Liver (tissue), 9 donors: ENCODE results near the gene ZNF528. TPM values are rescaled to one million over a fixed set of nuclear protein-coding genes. Genes with fewer than 3 reads are reported as not detected.

Experiments
- DNase-seq: peaks from one replicate; pipeline ENCODE4 v3.0.0-alpha.2; 2017; ENCODE audit warnings: low spot score
- H3K27ac ChIP-seq, 2 donors: one replicate each; pipeline ENCODE4 v1.7.0; 2013; ENCODE audit warnings: inconsistent platforms in 2 of 2, low read length in 2 of 2, control low read depth in 1 of 2, low read depth in 1 of 2, mild to moderate bottlenecking in 1 of 2
- H3K27me3 ChIP-seq, 4 donors: one replicate each; pipeline versions ENCODE4 v1.6.1 to v1.7.0; 2013; ENCODE audit warnings: low read length in 3 of 4, inconsistent platforms in 1 of 4, mild to moderate bottlenecking in 1 of 4, moderate library complexity in 1 of 4; ENCODE audit not compliant: control insufficient read depth in 4 of 4, insufficient read depth in 4 of 4
- H3K36me3 ChIP-seq, 4 donors: one replicate each; pipeline versions ENCODE4 v1.6.1 to v1.7.0; 2013; ENCODE audit warnings: low read length in 3 of 4, mild to moderate bottlenecking in 3 of 4, low read depth in 1 of 4, moderate library complexity in 1 of 4; ENCODE audit not compliant: control insufficient read depth in 4 of 4, insufficient read depth in 3 of 4
- H3K4me1 ChIP-seq, 4 donors: one replicate each; pipeline versions ENCODE4 v1.6.1 to v1.7.0; 2013; ENCODE audit warnings: low read length in 3 of 4, mild to moderate bottlenecking in 3 of 4, moderate library complexity in 1 of 4; ENCODE audit not compliant: control insufficient read depth in 4 of 4, insufficient read depth in 4 of 4
- H3K4me3 ChIP-seq, 3 donors: one replicate each; pipeline versions ENCODE4 v1.6.1 to v1.7.0; 2013; ENCODE audit warnings: low read length in 3 of 3, control low read depth in 1 of 3, low read depth in 1 of 3, mild to moderate bottlenecking in 1 of 3
- H3K9ac ChIP-seq, 2 donors: one replicate each; pipeline ENCODE4 v1.7.0; 2013; ENCODE audit warnings: low read length in 2 of 2, mild to moderate bottlenecking in 2 of 2, moderate library complexity in 2 of 2, control low read depth in 1 of 2, low read depth in 1 of 2
- H3K9me3 ChIP-seq, 4 donors: one replicate each; pipeline versions ENCODE4 v1.6.1 to v1.7.0; 2013; ENCODE audit warnings: low read length in 3 of 4; ENCODE audit not compliant: control insufficient read depth in 4 of 4
- EGR1 ChIP-seq, 2 donors: IDR thresholded peaks; 2 replicates each; pipeline ENCODE4 v1.6.1; 2016 to 2018; ENCODE audit warnings: antibody characterized with exemption in 2 of 2, low read depth in 2 of 2
- FOXA1 ChIP-seq: IDR thresholded peaks from 2 replicates; pipeline ENCODE4 v1.6.1; 2016; ENCODE audit warnings: antibody characterized with exemption
- FOXA2 ChIP-seq: IDR thresholded peaks from 2 replicates; pipeline ENCODE4 v1.6.1; 2016; ENCODE audit warnings: antibody characterized with exemption
- GABPA ChIP-seq, 2 donors: IDR thresholded peaks in 1 of 2; conservative IDR thresholded peaks in 1 of 2; 2 replicates each; pipeline ENCODE4 v1.6.1; 2016; ENCODE audit warnings: antibody characterized with exemption in 2 of 2, mild to moderate bottlenecking in 1 of 2, moderate library complexity in 1 of 2
- HNF4A ChIP-seq, 2 donors: conservative IDR thresholded peaks; 2 replicates each; pipeline ENCODE4 v1.6.1; 2016; ENCODE audit warnings: antibody characterized with exemption in 2 of 2, mild to moderate bottlenecking in 2 of 2
- HNF4G ChIP-seq: IDR thresholded peaks from 2 replicates; pipeline ENCODE4 v1.6.1; 2016; ENCODE audit warnings: antibody characterized with exemption
- JUND ChIP-seq, 2 donors: IDR thresholded peaks; 2 replicates each; pipeline ENCODE4 v1.6.1; 2016; ENCODE audit warnings: antibody characterized with exemption in 2 of 2
- NR2F2 ChIP-seq: IDR thresholded peaks from 2 replicates; pipeline ENCODE4 v1.6.1; 2016; ENCODE audit warnings: antibody characterized with exemption
- RAD21 ChIP-seq, 2 donors: IDR thresholded peaks; 2 replicates each; pipeline ENCODE4 v1.6.1; 2016; ENCODE audit warnings: antibody characterized with exemption in 2 of 2, mild to moderate bottlenecking in 2 of 2
- RXRA ChIP-seq, 2 donors: IDR thresholded peaks; 2 replicates each; pipeline ENCODE4 v1.6.1; 2017 to 2018; ENCODE audit warnings: antibody characterized with exemption in 2 of 2, mild to moderate bottlenecking in 1 of 2
- SP1 ChIP-seq: IDR thresholded peaks from 2 replicates; pipeline ENCODE4 v1.6.1; 2018; ENCODE audit warnings: antibody characterized with exemption, mild to moderate bottlenecking
- TAF1 ChIP-seq: conservative IDR thresholded peaks from 2 replicates; pipeline ENCODE4 v1.6.1; 2016; ENCODE audit warnings: antibody characterized with exemption, mild to moderate bottlenecking
- YY1 ChIP-seq: IDR thresholded peaks from 2 replicates; pipeline ENCODE4 v1.6.1; 2016; ENCODE audit warnings: antibody characterized with exemption, mild to moderate bottlenecking
- WGBS: extraction: QIAGEN DNeasy Blood & Tissue Kit; methylation state at CpG from one replicate; pipeline ENCODE4 v1.1.7; 2013; 5-methylcytosine and 5-hydroxymethylcytosine counted together
- polyA plus RNA-seq, 2 donors: library from polyadenylated mRNA; stranded (reverse) in 1 of 2; unstranded in 1 of 2; fragments of 200-250 nt in 1 of 2; fragments of >200 nt in 1 of 2; fragmentation: Nextera tagmentation in 1 of 2; extraction: Ambion mirVana in 1 of 2; gene quantifications; one replicate each; pipeline versions ENCODE4 v1.2.1 to v1.2.3, GENCODE V29; 2013 to 2015
- total RNA-seq, 2 donors: library from RNA; depleted of rRNA; stranded (reverse); fragments of >200 nt; gene quantifications; one replicate each; pipeline ENCODE4 v1.2.3, GENCODE V29; 2014
- TF ChIP-seq, protein P1 (sequence below): IDR thresholded peaks from 2 replicates; pipeline ENCODE4 v1.6.1; 2016; ENCODE audit warnings: antibody characterized with exemption
- TF ChIP-seq, protein P2 (sequence below): IDR thresholded peaks from 2 replicates; pipeline ENCODE4 v1.6.1; 2016; ENCODE audit warnings: antibody characterized with exemption
- TF ChIP-seq, protein P3 (sequence below): fragments of 150-350 bp; IDR thresholded peaks from 2 replicates; pipeline ENCODE4 v1.5.1; 2017; ENCODE audit warnings: improper control_type of control experiment, low read depth, low read length; ENCODE audit not compliant: missing input control
- TF ChIP-seq, protein P4 (sequence below): IDR thresholded peaks from 2 replicates; pipeline ENCODE4 v1.6.1; 2016; ENCODE audit warnings: antibody characterized with exemption
- TF ChIP-seq, protein P5 (sequence below): IDR thresholded peaks from 2 replicates; pipeline ENCODE4 v1.6.1; 2016; ENCODE audit warnings: antibody characterized with exemption, mild to moderate bottlenecking
- donor health status: healthy.
- donor health status: healthy.
- donor health status: healthy.
- donor health status: healthy.
- donor health status: healthy.

Gene ZNF528
- total and polyA plus RNA-seq, 4 donors, result 0.82 to 5.5 (median 3.0) TPM

DNA sequence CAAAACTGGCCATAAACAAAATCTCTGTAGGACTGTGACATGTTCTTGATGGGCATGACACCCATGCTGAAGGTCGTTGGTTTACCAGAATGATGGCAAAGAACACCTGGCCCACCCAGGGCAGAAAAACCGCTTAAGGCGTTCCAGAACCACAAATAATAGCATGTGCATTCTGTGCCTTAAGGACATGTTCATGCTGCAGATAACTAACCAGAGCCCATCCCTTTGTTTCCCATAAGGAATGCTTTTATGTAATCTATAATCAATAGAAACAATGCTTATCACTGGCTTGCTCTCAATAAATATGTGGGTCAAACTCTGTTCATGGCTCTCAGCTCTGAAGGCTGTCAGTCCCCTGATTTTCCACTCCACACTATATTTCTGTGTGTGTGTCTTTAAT is 44.5 kb downstream of the ZNF528 start:
- H3K4me1 ChIP-seq, result no peaks in the 10 kb centered on the region
- H3K9ac ChIP-seq, result no peak overlapping the region
- peaks cover 16 to 61% (median 35%) of the 10 kb centered on the region in 4 donors for H3K9me3 ChIP-seq
- H3K27ac ChIP-seq, result no peak overlapping the region
- H3K36me3 ChIP-seq, result no peaks in the 10 kb centered on the region
- no peak for DNase-seq
- no peak for TF ChIP-seq EGR1 (IDR thresholded peaks at IDR 0.05; ENCODE audit: low read depth in 2 of 2)
- TF ChIP-seq YY1, result no peak
- TF ChIP-seq HNF4G, result no peak
- TF ChIP-seq, protein P1, sequence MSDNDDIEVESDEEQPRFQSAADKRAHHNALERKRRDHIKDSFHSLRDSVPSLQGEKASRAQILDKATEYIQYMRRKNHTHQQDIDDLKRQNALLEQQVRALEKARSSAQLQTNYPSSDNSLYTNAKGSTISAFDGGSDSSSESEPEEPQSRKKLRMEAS, result no peak
- TF ChIP-seq RXRA (IDR thresholded peaks at IDR 0.05), result no peak
- TF ChIP-seq, protein P2, sequence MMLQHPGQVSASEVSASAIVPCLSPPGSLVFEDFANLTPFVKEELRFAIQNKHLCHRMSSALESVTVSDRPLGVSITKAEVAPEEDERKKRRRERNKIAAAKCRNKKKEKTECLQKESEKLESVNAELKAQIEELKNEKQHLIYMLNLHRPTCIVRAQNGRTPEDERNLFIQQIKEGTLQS, result no peak
- TF ChIP-seq, protein P3, sequence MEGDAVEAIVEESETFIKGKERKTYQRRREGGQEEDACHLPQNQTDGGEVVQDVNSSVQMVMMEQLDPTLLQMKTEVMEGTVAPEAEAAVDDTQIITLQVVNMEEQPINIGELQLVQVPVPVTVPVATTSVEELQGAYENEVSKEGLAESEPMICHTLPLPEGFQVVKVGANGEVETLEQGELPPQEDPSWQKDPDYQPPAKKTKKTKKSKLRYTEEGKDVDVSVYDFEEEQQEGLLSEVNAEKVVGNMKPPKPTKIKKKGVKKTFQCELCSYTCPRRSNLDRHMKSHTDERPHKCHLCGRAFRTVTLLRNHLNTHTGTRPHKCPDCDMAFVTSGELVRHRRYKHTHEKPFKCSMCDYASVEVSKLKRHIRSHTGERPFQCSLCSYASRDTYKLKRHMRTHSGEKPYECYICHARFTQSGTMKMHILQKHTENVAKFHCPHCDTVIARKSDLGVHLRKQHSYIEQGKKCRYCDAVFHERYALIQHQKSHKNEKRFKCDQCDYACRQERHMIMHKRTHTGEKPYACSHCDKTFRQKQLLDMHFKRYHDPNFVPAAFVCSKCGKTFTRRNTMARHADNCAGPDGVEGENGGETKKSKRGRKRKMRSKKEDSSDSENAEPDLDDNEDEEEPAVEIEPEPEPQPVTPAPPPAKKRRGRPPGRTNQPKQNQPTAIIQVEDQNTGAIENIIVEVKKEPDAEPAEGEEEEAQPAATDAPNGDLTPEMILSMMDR, result no peak
- no peak for TF ChIP-seq HNF4A (conservative IDR thresholded peaks at IDR 0.05)
- TF ChIP-seq FOXA1, result no peak
- TF ChIP-seq RAD21 (IDR thresholded peaks at IDR 0.05), result no peak
- no peak for TF ChIP-seq GABPA (IDR thresholded peaks at IDR 0.05 in 1 of 2, conservative IDR thresholded peaks at IDR 0.05 in 1 of 2)
- no peak for TF ChIP-seq SP1
- no peak for TF ChIP-seq FOXA2
- TF ChIP-seq TAF1, result no peak
- TF ChIP-seq, protein P4, sequence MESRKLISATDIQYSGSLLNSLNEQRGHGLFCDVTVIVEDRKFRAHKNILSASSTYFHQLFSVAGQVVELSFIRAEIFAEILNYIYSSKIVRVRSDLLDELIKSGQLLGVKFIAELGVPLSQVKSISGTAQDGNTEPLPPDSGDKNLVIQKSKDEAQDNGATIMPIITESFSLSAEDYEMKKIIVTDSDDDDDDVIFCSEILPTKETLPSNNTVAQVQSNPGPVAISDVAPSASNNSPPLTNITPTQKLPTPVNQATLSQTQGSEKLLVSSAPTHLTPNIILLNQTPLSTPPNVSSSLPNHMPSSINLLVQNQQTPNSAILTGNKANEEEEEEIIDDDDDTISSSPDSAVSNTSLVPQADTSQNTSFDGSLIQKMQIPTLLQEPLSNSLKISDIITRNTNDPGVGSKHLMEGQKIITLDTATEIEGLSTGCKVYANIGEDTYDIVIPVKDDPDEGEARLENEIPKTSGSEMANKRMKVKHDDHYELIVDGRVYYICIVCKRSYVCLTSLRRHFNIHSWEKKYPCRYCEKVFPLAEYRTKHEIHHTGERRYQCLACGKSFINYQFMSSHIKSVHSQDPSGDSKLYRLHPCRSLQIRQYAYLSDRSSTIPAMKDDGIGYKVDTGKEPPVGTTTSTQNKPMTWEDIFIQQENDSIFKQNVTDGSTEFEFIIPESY, result no peak
- TF ChIP-seq NR2F2, result no peak
- TF ChIP-seq, protein P5, sequence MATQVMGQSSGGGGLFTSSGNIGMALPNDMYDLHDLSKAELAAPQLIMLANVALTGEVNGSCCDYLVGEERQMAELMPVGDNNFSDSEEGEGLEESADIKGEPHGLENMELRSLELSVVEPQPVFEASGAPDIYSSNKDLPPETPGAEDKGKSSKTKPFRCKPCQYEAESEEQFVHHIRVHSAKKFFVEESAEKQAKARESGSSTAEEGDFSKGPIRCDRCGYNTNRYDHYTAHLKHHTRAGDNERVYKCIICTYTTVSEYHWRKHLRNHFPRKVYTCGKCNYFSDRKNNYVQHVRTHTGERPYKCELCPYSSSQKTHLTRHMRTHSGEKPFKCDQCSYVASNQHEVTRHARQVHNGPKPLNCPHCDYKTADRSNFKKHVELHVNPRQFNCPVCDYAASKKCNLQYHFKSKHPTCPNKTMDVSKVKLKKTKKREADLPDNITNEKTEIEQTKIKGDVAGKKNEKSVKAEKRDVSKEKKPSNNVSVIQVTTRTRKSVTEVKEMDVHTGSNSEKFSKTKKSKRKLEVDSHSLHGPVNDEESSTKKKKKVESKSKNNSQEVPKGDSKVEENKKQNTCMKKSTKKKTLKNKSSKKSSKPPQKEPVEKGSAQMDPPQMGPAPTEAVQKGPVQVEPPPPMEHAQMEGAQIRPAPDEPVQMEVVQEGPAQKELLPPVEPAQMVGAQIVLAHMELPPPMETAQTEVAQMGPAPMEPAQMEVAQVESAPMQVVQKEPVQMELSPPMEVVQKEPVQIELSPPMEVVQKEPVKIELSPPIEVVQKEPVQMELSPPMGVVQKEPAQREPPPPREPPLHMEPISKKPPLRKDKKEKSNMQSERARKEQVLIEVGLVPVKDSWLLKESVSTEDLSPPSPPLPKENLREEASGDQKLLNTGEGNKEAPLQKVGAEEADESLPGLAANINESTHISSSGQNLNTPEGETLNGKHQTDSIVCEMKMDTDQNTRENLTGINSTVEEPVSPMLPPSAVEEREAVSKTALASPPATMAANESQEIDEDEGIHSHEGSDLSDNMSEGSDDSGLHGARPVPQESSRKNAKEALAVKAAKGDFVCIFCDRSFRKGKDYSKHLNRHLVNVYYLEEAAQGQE, result no peak
- no peak for TF ChIP-seq JUND (IDR thresholded peaks at IDR 0.05)
- WGBS, result 69% methylated on average over 3 of the region's 3 CpGs
- no peaks in the 10 kb centered on the region for H3K27me3 ChIP-seq
- H3K4me3 ChIP-seq, result no peak overlapping the region
